IPS-20b (cell line): ENCODE data around the gene RBKS.

Experiments
- H3K27ac ChIP-seq: one replicate; pipeline ENCODE4 v1.5.1; 2013; ENCODE audit warnings: low read length
- H3K27me3 ChIP-seq: 2 replicates; pipeline ENCODE4 v1.6.1; 2013; ENCODE audit warnings: mild to moderate bottlenecking, low read length, inconsistent platforms; ENCODE audit not compliant: insufficient read depth
- H3K36me3 ChIP-seq: 2 replicates; pipeline ENCODE4 v1.6.1; 2013; ENCODE audit warnings: low read depth, mild to moderate bottlenecking, inconsistent platforms, low read length, moderate library complexity; ENCODE audit not compliant: insufficient read depth
- H3K4me1 ChIP-seq: 2 replicates; pipeline ENCODE4 v1.6.1; 2013; ENCODE audit warnings: mild to moderate bottlenecking, control low read depth, inconsistent platforms, low read length, moderate library complexity; ENCODE audit not compliant: insufficient read depth
- H3K4me3 ChIP-seq: 2 replicates; pipeline ENCODE4 v1.5.1; 2013; ENCODE audit warnings: mild to moderate bottlenecking, low read length, inconsistent platforms
- H3K9ac ChIP-seq: 2 replicates; pipeline ENCODE4 v1.6.1; 2013; ENCODE audit warnings: low read depth, mild to moderate bottlenecking, inconsistent platforms, low read length, moderate library complexity
- H3K9me3 ChIP-seq: 2 replicates; pipeline ENCODE4 v1.6.1; 2013; ENCODE audit warnings: mild to moderate bottlenecking, low read depth, low read length, inconsistent platforms; ENCODE audit not compliant: insufficient read depth

RBKS gene

GRCh38 chr2:27916293-27916995 is 26.3 kb upstream of the RBKS start:
- Histone ChIP-seq H3K4me3 (no peak overlapping the region), H3K4me1 (peaks cover 3% of the 10 kb centered on the region; the same call in 1 of the 2 replicates), H3K9ac (no peak overlapping the region), H3K27ac (no peak overlapping the region), H3K36me3 (no peaks in the 10 kb centered on the region), H3K27me3 (no peaks in the 10 kb centered on the region), H3K9me3 (no peaks in the 10 kb centered on the region)

- Histone ChIP-seq H3K27ac (no peak overlapping the region), H3K9ac (no peak overlapping the region), H3K9me3 (no peaks in the 10 kb centered on the region), H3K4me3 (no peak overlapping the region), H3K4me1 (peaks cover 3% of the 10 kb centered on the region; the same call in 1 of the 2 replicates), H3K27me3 (no peaks in the 10 kb centered on the region), H3K36me3 (no peaks in the 10 kb centered on the region)
Measured at GRCh38 chr2:27915874-27916273, 25.7 kb upstream of the RBKS start.

- Histone ChIP-seq H3K9ac (no peak overlapping the region), H3K4me1 (peaks cover 3% of the 10 kb centered on the region; the same call in 1 of the 2 replicates), H3K27ac (no peak overlapping the region), H3K36me3 (no peaks in the 10 kb centered on the region), H3K27me3 (no peaks in the 10 kb centered on the region), H3K9me3 (no peaks in the 10 kb centered on the region), H3K4me3 (no peak overlapping the region)
Measured at GRCh38 chr2:27915191-27915590, 25.0 kb upstream of the RBKS start.

GRCh38 chr2:27914805-27915175 is 24.6 kb upstream of the RBKS start:
- Histone ChIP-seq H3K4me1 (peaks cover 3% of the 10 kb centered on the region; the same call in 1 of the 2 replicates), H3K9ac (no peak overlapping the region), H3K9me3 (no peaks in the 10 kb centered on the region), H3K4me3 (no peak overlapping the region), H3K27ac (no peak overlapping the region), H3K36me3 (no peaks in the 10 kb centered on the region), H3K27me3 (no peaks in the 10 kb centered on the region)

- Histone ChIP-seq H3K9ac (no peak overlapping the region), H3K27ac (no peak overlapping the region), H3K4me1 (peaks cover 3% of the 10 kb centered on the region; the same call in 1 of the 2 replicates), H3K9me3 (no peaks in the 10 kb centered on the region), H3K36me3 (no peaks in the 10 kb centered on the region), H3K4me3 (no peak overlapping the region), H3K27me3 (no peaks in the 10 kb centered on the region)
Measured at GRCh38 chr2:27914041-27914804, 24.0 kb upstream of the RBKS start.

GRCh38 chr2:27912512-27912911 is 22.3 kb upstream of the RBKS start:
- H3K4me3 ChIP-seq = no peak overlapping the region
- no peaks in the 10 kb centered on the region for H3K27me3 ChIP-seq
- no peak overlapping the region for H3K9ac ChIP-seq
- H3K9me3 ChIP-seq = no peaks in the 10 kb centered on the region
- H3K36me3 ChIP-seq = no peaks in the 10 kb centered on the region
- peaks cover 3% of the 10 kb centered on the region; the same call in 1 of the 2 replicates for H3K4me1 ChIP-seq
- no peak overlapping the region for H3K27ac ChIP-seq

- Histone ChIP-seq H3K27me3 (no peaks in the 10 kb centered on the region), H3K4me1 (peaks cover 3% of the 10 kb centered on the region; the same call in 1 of the 2 replicates), H3K9ac (no peak overlapping the region), H3K4me3 (no peak overlapping the region), H3K36me3 (no peaks in the 10 kb centered on the region), H3K9me3 (no peaks in the 10 kb centered on the region), H3K27ac (no peak overlapping the region)
Measured at GRCh38 chr2:27911458-27912210, 21.4 kb upstream of the RBKS start.

GRCh38 chr2:27909901-27910300 is 19.7 kb upstream of the RBKS start:
- Histone ChIP-seq H3K4me1 (no peaks in the 10 kb centered on the region), H3K27ac (no peak overlapping the region), H3K9me3 (no peaks in the 10 kb centered on the region), H3K27me3 (no peaks in the 10 kb centered on the region), H3K36me3 (no peaks in the 10 kb centered on the region), H3K4me3 (no peak overlapping the region), H3K9ac (no peak overlapping the region)

GRCh38 chr2:27907547-27907946 is 17.4 kb upstream of the RBKS start:
- Histone ChIP-seq H3K9ac (no peak overlapping the region), H3K27me3 (no peaks in the 10 kb centered on the region), H3K9me3 (no peaks in the 10 kb centered on the region), H3K27ac (no peak overlapping the region), H3K4me1 (no peaks in the 10 kb centered on the region), H3K36me3 (no peaks in the 10 kb centered on the region), H3K4me3 (no peak overlapping the region)

GRCh38 chr2:27906074-27906473 is 15.9 kb upstream of the RBKS start:
- Histone ChIP-seq H3K9me3 (no peaks in the 10 kb centered on the region), H3K36me3 (no peaks in the 10 kb centered on the region), H3K27me3 (no peaks in the 10 kb centered on the region), H3K4me1 (no peaks in the 10 kb centered on the region), H3K9ac (no peak overlapping the region), H3K27ac (no peak overlapping the region), H3K4me3 (no peak overlapping the region)

GRCh38 chr2:27904405-27904665 is 14.1 kb upstream of the RBKS start:
- no peaks in the 10 kb centered on the region for H3K4me1 ChIP-seq
- H3K9me3 ChIP-seq = no peaks in the 10 kb centered on the region
- no peak overlapping the region for H3K4me3 ChIP-seq
- H3K27ac ChIP-seq = no peak overlapping the region
- no peaks in the 10 kb centered on the region for H3K27me3 ChIP-seq
- H3K36me3 ChIP-seq = peaks cover 4% of the 10 kb centered on the region; the same call in 1 of the 2 replicates
- H3K9ac ChIP-seq = no peak overlapping the region
